Thyroid gland (tissue), 4 donors: ENCODE results near the gene LDHAL6B. TPM values are rescaled to one million over a fixed set of nuclear protein-coding genes. Genes with fewer than 3 reads are reported as not detected.
"Not testable (repeated sequence)": the region's sequence is repeated elsewhere in the genome, so short reads cannot be mapped to it uniquely, and the experiment has no call there.

Source experiments
- DNase-seq, 2 donors: peaks; one replicate each; pipeline ENCODE4 v3.0.0-alpha.2; 2019
- H3K27ac ChIP-seq, 3 donors: fragments of 200-600 bp; sonication (generic); 1 replicate in 2 of 3; 2 replicates in 1 of 3; pipeline ENCODE4 v1.5.1; 2016 to 2019; ENCODE audit warnings: mild to moderate bottlenecking in 1 of 3, moderate library complexity in 1 of 3
- H3K27me3 ChIP-seq: fragments of 200-600 bp; sonication (generic); one replicate; pipeline ENCODE4 v1.5.1; 2019
- H3K36me3 ChIP-seq, 2 donors: fragments of 200-600 bp; sonication (generic); one replicate each; pipeline ENCODE4 v1.5.1; 2016 to 2019
- H3K4me1 ChIP-seq, 2 donors: fragments of 200-600 bp; sonication (generic); one replicate each; pipeline ENCODE4 v1.5.1; 2017 to 2019
- H3K4me3 ChIP-seq, 3 donors: fragments of 200-600 bp; sonication (generic); replicated peaks in 1 of 3; 1 replicate in 2 of 3; 2 replicates in 1 of 3; pipeline ENCODE4 v1.5.1; 2016; ENCODE audit warnings: mild to moderate bottlenecking in 1 of 3
- H3K9me3 ChIP-seq: fragments of 200-600 bp; sonication (generic); one replicate; pipeline ENCODE4 v1.5.1; 2017
- CTCF ChIP-seq, 6 experiments: fragments of 200-600 bp in 3 of 6; fragments of 450-650 bp in 3 of 6; sonication (generic) in 3 of 6; IDR thresholded peaks; one replicate each; pipeline ENCODE4 v1.5.1; 2016 to 2019; ENCODE audit warnings: antibody characterized with exemption in 6 of 6, mild to moderate bottlenecking in 2 of 6, inconsistent platforms in 1 of 6, moderate library complexity in 1 of 6
- POLR2A ChIP-seq, 2 donors: fragments of 450-650 bp; IDR thresholded peaks; one replicate each; pipeline ENCODE4 v1.6.1; 2017; ENCODE audit warnings: antibody characterized with exemption in 2 of 2, mild to moderate bottlenecking in 2 of 2, moderate library complexity in 1 of 2
- WGBS, 2 donors: methylation state at CpG; one replicate each; pipeline ENCODE4 v1.1.5; 2017; 5-methylcytosine and 5-hydroxymethylcytosine counted together
- intact Hi-C: fragments of 100-400 bp; cut with DNase I; formaldehyde crosslinking; loops from one replicate; pipeline ENCODE4 v1.15.1; 2023
- total RNA-seq, 4 donors: library from RNA; depleted of rRNA; stranded (reverse); fragments of >200 nt; gene quantifications; one replicate each; pipeline ENCODE4 v1.2.3, GENCODE V29; 2016

Gene LDHAL6B
- total RNA-seq, 4 donors from 2014 or later, result 0.27 TPM; not detected in 3

GRCh38 chr15:59160880-59161593 lies 45.6 kb upstream of the LDHAL6B start:
- intact Hi-C loops, result no loop called here
- TF ChIP-seq CTCF (IDR thresholded peaks at IDR 0.05) (peak in 3 of 6 experiments; percentile 21 to 25 (median 22)), POLR2A (IDR thresholded peaks at IDR 0.05) (no peak)
- Histone ChIP-seq H3K9me3 (no peaks in the 10 kb centered on the region), H3K36me3 (peaks cover 3 to 10% of the 10 kb centered on the region in 2 donors), H3K4me1 (peaks cover 21 to 32% of the 10 kb centered on the region in 2 donors), H3K27ac (no peak overlapping the region), H3K27me3 (no peaks in the 10 kb centered on the region), H3K4me3 (no peak overlapping the region)
- peak in 1 of 2 donors; percentile 27 for DNase-seq
- WGBS, 2 donors, result 85 to 87% methylated on average over 23 of the region's 23 CpGs

GRCh38 chr15:59162080-59162479 lies 44.6 kb upstream of the LDHAL6B start:
- H3K9me3 ChIP-seq, intact Hi-C loops, H3K4me3 ChIP-seq, DNase-seq, H3K27ac ChIP-seq, H3K27me3 ChIP-seq: not testable (repeated sequence)
- WGBS, 2 donors, result 97 to 98% methylated on average over 8 of the region's 8 CpGs
- Histone ChIP-seq H3K36me3 (peaks cover 3 to 10% of the 10 kb centered on the region in 2 donors), H3K4me1 (peaks cover 31 to 40% of the 10 kb centered on the region in 2 donors)

DNA sequence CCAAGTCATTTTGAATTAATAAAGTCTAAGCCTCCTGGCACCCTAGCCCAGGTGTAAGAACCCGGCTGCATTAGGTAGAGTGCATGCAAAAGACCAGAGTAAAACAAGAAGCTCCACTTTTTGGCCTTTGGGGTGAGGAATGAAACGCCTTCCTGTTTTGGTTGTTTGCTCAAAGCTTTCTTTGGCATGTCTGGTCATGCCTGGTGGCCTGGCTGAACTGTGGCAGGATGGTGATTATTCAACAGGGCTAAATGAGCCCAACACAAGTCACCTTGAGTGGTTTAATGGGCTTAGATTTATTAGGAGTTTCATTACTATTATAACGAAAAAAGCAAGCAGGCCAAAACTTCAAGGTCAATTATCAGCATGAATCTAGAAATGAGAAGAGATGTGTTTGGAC lies 40.9 kb upstream of the LDHAL6B start:
- H3K27me3 ChIP-seq, result no peaks in the 10 kb centered on the region
- peaks cover 36 to 53% of the 10 kb centered on the region in 2 donors for H3K4me1 ChIP-seq
- TF ChIP-seq CTCF (IDR thresholded peaks at IDR 0.05) (no peak), POLR2A (IDR thresholded peaks at IDR 0.05) (peak in 1 of 2 donors; percentile 4)
- peaks cover 0 to 1% of the 10 kb centered on the region in 2 donors for H3K36me3 ChIP-seq
- WGBS, 2 donors, result 32 to 47% methylated on average over 3 of the region's 3 CpGs
- intact Hi-C loops, result no loop called here
- peak; percentile 55 to 70 for DNase-seq
- H3K4me3 ChIP-seq, result no peak overlapping the region
- no peaks in the 10 kb centered on the region for H3K9me3 ChIP-seq
- H3K27ac ChIP-seq, result peak overlapping the region; percentile 80 to 88 (median 84)

DNA sequence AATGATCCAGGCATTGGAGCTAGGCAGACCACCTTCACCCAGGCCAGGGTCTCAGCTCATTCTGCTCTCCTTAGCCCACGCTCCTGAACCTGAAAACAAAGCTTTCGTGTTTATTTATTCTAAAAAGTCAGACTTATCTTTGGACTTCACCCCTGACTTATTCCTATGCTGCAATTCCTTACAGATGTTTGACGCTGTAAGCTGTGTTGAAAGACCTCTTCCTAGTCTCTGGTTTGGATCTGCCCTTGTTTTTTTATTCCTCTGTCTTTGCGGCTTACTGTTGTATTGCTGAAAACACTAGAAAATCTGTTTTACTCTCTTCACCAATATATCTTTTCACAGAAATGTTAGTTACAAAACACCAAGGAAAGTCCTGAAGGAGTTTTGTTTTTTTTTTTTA lies 40.5 kb upstream of the LDHAL6B start:
- Histone ChIP-seq H3K4me3 (no peak overlapping the region), H3K27ac (peak overlapping the region; percentile 80 to 88 (median 84)), H3K36me3 (no peaks in the 10 kb centered on the region), H3K9me3 (no peaks in the 10 kb centered on the region), H3K27me3 (no peaks in the 10 kb centered on the region), H3K4me1 (peaks cover 38 to 57% of the 10 kb centered on the region in 2 donors)
- no peak for DNase-seq
- intact Hi-C loops, result no loop called here
- TF ChIP-seq CTCF (IDR thresholded peaks at IDR 0.05) (no peak), POLR2A (IDR thresholded peaks at IDR 0.05) (no peak)
- 48 to 53% methylated on average over 4 of the region's 4 CpGs for WGBS, 2 donors

- WGBS, 2 donors, result 42 to 45% methylated on average over 11 of the region's 11 CpGs
- peak in 1 of 2 donors; percentile 35 for TF ChIP-seq POLR2A (IDR thresholded peaks at IDR 0.05)
- TF ChIP-seq CTCF (IDR thresholded peaks at IDR 0.05), result no peak
- H3K4me3 ChIP-seq, result no peak overlapping the region
- no peaks in the 10 kb centered on the region for H3K9me3 ChIP-seq
- peaks cover 38 to 59% of the 10 kb centered on the region in 2 donors for H3K4me1 ChIP-seq
- H3K27me3 ChIP-seq, result no peaks in the 10 kb centered on the region
- intact Hi-C loops, result no loop called here
- peak overlapping the region; percentile 80 to 88 (median 84) for H3K27ac ChIP-seq
- H3K36me3 ChIP-seq, result no peaks in the 10 kb centered on the region
- DNase-seq, result peak; percentile 56 to 62
Observed at GRCh38 chr15:59166601-59167265, 39.9 kb upstream of the LDHAL6B start.
